Urinary bladder (tissue), 4 donors: Measurements from ENCODE around the gene CRTC1. TPM values are rescaled to one million over a fixed set of nuclear protein-coding genes. Genes with fewer than 3 reads are reported as not detected.

ENCODE experiments used
- DNase-seq: peaks from one replicate; pipeline ENCODE4 v3.0.0-alpha.2; 2015; ENCODE audit errors: extremely low spot score
- H3K27ac ChIP-seq: one replicate; pipeline ENCODE4 v1.5.1; 2013; ENCODE audit warnings: low read depth, mild to moderate bottlenecking, moderate library complexity
- H3K36me3 ChIP-seq: one replicate; pipeline ENCODE4 v1.6.1; 2013; ENCODE audit warnings: mild to moderate bottlenecking, moderate library complexity; ENCODE audit not compliant: insufficient read depth
- H3K4me1 ChIP-seq: one replicate; pipeline ENCODE4 v1.6.1; 2013; ENCODE audit warnings: mild to moderate bottlenecking, moderate library complexity; ENCODE audit not compliant: insufficient read depth
- H3K4me3 ChIP-seq: one replicate; pipeline ENCODE4 v1.5.1; 2013; ENCODE audit warnings: low read depth, low read length
- WGBS: extraction: QIAGEN DNeasy Blood & Tissue Kit; methylation state at CpG from one replicate; pipeline ENCODE4 v1.1.7; 2013; 5-methylcytosine and 5-hydroxymethylcytosine counted together
- polyA plus RNA-seq: library from polyadenylated mRNA; stranded (reverse); fragments of 200-250 nt; gene quantifications from one replicate; pipeline ENCODE4 v1.2.3, GENCODE V29; 2013
- total RNA-seq: library from RNA; depleted of rRNA; stranded (reverse); fragments of >200 nt; gene quantifications from one replicate; pipeline ENCODE4 v1.2.3, GENCODE V29; 2014
- donor health status: healthy with polysubstance abuse.
- donor health status: healthy.

CRTC1 gene, protein sequence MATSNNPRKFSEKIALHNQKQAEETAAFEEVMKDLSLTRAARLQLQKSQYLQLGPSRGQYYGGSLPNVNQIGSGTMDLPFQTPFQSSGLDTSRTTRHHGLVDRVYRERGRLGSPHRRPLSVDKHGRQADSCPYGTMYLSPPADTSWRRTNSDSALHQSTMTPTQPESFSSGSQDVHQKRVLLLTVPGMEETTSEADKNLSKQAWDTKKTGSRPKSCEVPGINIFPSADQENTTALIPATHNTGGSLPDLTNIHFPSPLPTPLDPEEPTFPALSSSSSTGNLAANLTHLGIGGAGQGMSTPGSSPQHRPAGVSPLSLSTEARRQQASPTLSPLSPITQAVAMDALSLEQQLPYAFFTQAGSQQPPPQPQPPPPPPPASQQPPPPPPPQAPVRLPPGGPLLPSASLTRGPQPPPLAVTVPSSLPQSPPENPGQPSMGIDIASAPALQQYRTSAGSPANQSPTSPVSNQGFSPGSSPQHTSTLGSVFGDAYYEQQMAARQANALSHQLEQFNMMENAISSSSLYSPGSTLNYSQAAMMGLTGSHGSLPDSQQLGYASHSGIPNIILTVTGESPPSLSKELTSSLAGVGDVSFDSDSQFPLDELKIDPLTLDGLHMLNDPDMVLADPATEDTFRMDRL
- total RNA-seq: 4.8 TPM
- 13.6 TPM for polyA plus RNA-seq

DNA sequence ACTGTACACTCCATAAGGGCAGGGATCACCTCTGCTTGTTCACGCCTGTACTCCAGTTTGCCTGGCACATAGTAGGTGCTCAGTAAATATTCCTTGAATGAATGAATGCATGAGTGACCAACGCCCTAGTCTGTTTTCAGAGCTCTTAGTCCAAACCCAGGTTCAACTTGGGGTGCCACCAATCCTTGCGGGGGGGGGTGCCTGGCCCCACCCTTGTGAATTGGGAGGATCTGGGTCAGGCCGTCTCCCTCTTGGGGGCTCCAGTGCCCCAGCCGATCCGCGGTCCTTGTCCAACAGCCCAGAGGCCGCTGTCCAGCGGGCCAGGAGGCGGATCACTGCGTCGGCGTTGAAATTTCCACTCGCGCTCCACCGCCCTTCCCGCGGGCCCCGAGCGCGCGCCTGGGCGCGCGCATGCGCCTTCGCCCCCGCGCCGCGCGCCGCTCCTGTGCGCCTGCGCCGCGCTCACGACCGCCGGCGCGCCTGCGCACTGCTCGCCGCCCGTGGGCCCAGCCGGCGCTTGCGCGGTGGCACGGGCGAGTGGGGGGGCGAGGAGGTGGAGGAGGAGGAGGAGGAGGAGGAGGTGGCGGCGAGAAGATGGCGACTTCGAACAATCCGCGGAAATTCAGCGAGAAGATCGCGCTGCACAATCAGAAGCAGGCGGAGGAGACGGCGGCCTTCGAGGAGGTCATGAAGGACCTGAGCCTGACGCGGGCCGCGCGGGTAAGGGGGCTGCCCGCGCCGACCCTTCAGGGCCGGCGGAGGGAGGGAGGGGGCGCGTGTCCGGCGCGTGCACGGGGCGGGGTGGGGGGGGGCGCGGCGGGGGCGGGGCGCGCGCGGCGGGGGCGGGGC, at the start of gene CRTC1:
TSS of gene CRTC1 (plus strand) at position 572 of the 849 bp plus-strand sequence. CDS start at position 595, 23 bp downstream.
- no peaks in the 10 kb centered on the region for H3K4me1 ChIP-seq
- H3K4me3 ChIP-seq: peak within 1 kb of the TSS; percentile 69
- WGBS: 1% methylated on average over 68 of the region's 93 CpGs
- H3K27ac ChIP-seq: peak within 1 kb of the TSS; percentile 61
- no peaks in the 10 kb centered on the region for H3K36me3 ChIP-seq
- DNase-seq: no peak

DNA sequence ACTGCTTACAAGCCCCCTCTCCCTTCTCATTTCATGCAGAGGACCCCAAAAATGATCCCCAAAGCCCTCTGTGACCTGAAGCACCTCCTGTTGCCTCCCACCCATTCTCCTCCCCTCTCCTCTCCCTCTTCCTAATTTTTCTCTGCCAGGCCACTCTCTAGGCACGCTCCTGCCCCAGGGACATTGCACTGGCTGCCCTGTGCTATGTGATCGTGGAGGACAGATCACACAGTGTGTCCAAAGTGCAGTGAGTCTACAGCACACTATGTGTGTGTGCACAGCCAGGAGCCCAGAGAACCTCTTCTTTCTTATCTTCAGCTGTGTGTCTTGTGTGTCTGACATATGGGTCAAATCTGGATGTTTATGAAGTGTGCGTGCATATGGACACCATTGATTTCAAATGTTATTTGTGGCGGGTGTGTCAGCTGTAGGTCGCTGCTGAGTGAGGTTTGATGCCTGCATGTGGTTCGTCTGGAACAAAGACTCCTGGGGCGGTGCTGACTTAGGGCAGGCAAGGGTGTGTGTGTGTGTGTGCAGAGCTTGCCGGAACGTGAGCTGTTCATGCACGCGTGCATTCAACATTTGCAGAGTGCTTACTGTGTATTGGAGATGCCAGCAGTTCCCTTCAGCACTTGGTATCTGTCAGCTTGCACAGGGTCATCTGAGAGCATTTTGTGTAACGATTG, 48.7 kb upstream of the CRTC1 start:
- H3K4me3 ChIP-seq: no peak overlapping the region
- DNase-seq: no peak
- 39% methylated on average over 12 of the region's 12 CpGs for WGBS
- H3K27ac ChIP-seq: no peak overlapping the region
- H3K4me1 ChIP-seq: peaks cover 4% of the 10 kb centered on the region
- no peaks in the 10 kb centered on the region for H3K36me3 ChIP-seq

- 23% methylated on average over 6 of the region's 6 CpGs for WGBS
- no peak overlapping the region for H3K4me3 ChIP-seq
- peaks cover 4% of the 10 kb centered on the region for H3K4me1 ChIP-seq
- H3K36me3 ChIP-seq: no peaks in the 10 kb centered on the region
- no peak for DNase-seq
- H3K27ac ChIP-seq: no peak overlapping the region
These were observed 47.7 kb upstream of the CRTC1 start for GRCh38 chr19:18635831-18636182.

DNA sequence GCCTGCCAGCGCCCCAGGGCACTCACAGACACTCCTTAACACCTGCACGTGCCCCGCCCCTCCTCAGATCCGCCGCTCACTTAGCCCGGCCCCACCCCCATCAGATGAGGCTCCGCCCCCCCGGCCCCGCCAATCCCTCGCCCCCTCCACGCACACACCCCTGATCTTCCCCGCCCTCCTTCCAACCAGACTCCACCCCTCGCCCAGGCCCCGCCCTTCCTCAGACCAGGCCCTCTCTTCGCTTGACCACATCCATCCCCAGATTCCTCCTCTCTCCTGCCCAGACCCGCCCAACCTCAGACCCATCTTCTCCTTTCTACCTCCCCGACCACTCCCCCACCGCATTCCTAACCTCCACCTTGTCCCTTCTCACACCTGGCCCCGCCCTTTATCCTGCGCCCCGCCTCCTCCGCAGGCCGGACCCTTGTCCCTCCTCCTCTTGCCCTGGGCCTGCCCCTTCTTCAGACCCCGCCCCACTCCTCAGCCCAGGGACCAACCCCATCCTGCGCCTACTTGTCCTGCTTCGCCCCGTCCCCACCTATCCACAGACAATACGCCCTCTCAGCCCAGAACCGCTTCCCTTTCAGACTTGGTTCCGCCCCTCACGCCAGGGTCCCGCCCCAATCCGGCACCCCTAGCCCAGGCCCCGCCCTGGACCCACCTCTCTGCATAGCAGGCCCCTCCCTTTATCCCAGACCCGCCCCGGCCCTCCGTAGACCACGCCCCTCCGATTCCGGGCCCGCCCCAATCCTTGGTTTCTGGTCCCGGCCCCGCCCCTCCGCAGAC, 47.1 kb upstream of the CRTC1 start:
- DNase-seq: peak; percentile 90
- WGBS: 2% methylated on average over 44 of the region's 44 CpGs
- Histone ChIP-seq H3K27ac (peak overlapping the region; percentile 70), H3K4me3 (peak overlapping the region; percentile 60), H3K36me3 (no peaks in the 10 kb centered on the region), H3K4me1 (peaks cover 4% of the 10 kb centered on the region)

DNA sequence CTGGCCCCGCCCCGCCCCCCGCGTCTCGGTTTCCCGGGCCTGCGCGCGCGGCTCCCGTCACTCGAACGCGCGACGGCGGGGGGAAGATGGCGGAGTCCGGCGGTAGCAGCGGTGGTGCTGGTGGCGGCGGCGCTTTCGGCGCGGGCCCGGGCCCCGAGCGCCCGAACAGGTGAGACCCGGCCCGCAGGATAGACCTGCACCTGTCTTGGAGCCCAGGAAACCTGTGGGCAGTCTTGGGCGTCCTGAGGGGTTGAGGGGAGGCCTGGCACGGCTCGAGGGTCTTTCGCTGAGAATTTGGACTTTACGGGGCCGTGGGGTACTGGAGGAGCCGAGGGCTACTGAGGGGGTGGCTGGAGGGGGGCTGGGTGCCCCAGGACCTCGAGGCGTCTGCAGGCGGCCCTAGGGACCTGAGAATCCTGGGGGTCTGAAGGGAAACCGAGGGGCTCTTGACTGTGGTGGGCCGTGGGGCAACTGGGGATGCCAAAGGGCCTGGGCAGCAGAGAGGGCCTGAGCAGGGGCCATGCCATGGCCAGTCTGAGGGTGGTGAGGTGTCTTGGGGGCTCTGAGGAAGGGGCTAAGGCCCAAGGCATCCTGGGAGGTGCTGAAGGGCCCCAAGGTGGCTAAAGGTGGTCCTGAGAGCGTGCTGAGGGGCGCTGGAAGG, 46.4 kb upstream of the CRTC1 start, which contains the start of gene KLHL26:
TSS of gene KLHL26 (plus strand) at position 60 of the 661 bp plus-strand sequence. CDS start at position 87, 27 bp downstream.
- H3K36me3 ChIP-seq: no peaks in the 10 kb centered on the region
- peaks cover 4% of the 10 kb centered on the region for H3K4me1 ChIP-seq
- 6% methylated on average over 47 of the region's 47 CpGs for WGBS
- DNase-seq: no peak
- peak within 1 kb of the TSS; percentile 60 for H3K4me3 ChIP-seq
- H3K27ac ChIP-seq: peak within 1 kb of the TSS; percentile 70

DNA sequence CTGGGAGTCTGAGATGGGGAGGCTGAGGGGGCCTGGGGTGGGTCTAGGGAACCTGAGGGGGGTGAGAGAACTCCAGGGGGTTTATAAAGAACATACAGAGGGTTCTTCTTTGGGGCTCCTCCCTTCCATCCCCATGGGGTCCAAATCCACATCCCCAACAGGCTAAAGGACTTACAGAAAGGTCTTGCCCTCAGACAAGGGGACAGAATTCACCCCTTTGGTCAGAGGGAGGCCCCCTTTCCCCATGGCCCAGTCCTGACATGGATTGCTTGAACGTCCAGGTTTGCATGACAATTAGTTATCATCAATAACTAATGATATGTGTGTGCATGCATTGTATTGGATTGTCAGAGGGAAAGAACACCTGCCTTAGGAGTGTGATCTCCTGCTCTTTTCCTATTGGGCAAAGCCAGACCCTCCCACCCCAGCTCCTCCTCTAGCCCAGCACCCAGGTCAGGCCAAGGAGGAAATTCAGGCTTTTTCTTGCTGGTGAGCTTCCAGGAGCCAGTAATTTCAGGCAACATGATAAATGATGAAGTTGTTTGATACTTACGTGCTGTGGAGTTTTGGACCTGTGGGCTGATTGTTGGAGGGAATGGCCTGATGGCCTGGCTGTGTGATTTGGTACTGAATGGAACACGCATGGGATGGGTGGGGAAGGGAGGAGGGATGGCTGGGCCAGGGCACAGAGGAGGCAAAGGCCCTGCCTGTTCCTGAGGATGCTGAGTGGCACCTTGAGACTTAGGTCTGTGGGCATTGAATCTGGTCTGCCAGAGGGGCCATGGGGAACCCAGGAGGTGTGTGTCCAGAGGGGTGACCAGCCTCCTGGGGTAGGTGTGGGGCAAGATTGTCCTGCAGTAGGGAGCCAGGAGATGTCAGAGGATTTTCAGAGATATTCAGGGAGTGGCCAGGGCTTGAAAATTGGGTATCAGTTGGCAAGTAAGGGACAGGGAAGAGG, 45.5 kb upstream of the CRTC1 start:
- peak overlapping the region; percentile 60 for H3K4me3 ChIP-seq
- 29% methylated on average over 3 of the region's 3 CpGs for WGBS
- H3K36me3 ChIP-seq: no peaks in the 10 kb centered on the region
- H3K27ac ChIP-seq: no peak overlapping the region
- DNase-seq: no peak
- H3K4me1 ChIP-seq: peaks cover 4% of the 10 kb centered on the region

GRCh38 chr19:18639706-18640243, 43.7 kb upstream of the CRTC1 start:
- H3K4me3 ChIP-seq: no peak overlapping the region
- H3K4me1 ChIP-seq: peaks cover 4% of the 10 kb centered on the region
- WGBS: 64% methylated on average over 8 of the region's 8 CpGs
- H3K27ac ChIP-seq: no peak overlapping the region
- DNase-seq: no peak
- H3K36me3 ChIP-seq: no peaks in the 10 kb centered on the region

GRCh38 chr19:18644196-18645034, 39.1 kb upstream of the CRTC1 start:
- no peaks in the 10 kb centered on the region for H3K36me3 ChIP-seq
- no peaks in the 10 kb centered on the region for H3K4me1 ChIP-seq
- no peak overlapping the region for H3K4me3 ChIP-seq
- WGBS: 72% methylated on average over 15 of the region's 15 CpGs
- DNase-seq: no peak
- no peak overlapping the region for H3K27ac ChIP-seq

DNA sequence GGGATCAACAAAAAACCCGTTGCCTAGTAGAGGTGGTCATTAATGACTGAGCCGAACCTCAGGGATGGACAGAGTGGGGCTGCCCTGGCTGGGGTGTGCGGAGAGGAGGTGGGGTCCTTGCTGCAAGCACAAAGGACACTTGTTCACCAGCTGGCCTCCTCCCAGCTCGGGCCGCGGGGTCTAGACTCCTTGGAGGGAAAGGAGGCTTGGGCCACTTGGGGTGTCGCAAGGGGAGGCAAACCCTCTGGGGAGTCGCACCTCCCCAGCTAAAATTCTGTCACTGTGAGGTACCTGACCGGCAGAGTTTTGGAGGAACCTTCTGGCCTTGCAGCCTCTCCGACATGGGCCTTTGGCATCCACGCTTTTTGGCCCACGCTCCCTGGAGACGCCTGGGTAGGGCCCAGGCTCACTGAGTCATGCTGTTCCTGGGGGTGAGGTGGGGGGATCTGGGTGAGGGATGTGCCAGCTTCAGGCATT, 38.4 kb upstream of the CRTC1 start:
- WGBS: 80% methylated on average over 13 of the region's 13 CpGs
- DNase-seq: no peak
- Histone ChIP-seq H3K27ac (no peak overlapping the region), H3K36me3 (no peaks in the 10 kb centered on the region), H3K4me1 (no peaks in the 10 kb centered on the region), H3K4me3 (no peak overlapping the region)

GRCh38 chr19:18646535-18647370, 36.7 kb upstream of the CRTC1 start:
- no peak overlapping the region for H3K4me3 ChIP-seq
- no peaks in the 10 kb centered on the region for H3K4me1 ChIP-seq
- DNase-seq: no peak
- H3K36me3 ChIP-seq: no peaks in the 10 kb centered on the region
- no peak overlapping the region for H3K27ac ChIP-seq
- 90% methylated on average over 34 of the region's 34 CpGs for WGBS
